Mesodermal cell (in vitro differentiated cells): ENCODE data around the gene SCN5A.

Experiments
- H3K27ac ChIP-seq: 2 replicates; pipeline ENCODE4 v1.7.0; 2013; ENCODE audit warnings: mild to moderate bottlenecking, low read depth, low read length, moderate library complexity; ENCODE audit not compliant: severe bottlenecking
- H3K36me3 ChIP-seq: 2 replicates; pipeline ENCODE4 v1.7.1; 2013; ENCODE audit warnings: mild to moderate bottlenecking, low read length, moderate library complexity; ENCODE audit not compliant: control insufficient read depth, insufficient read depth
- H3K4me1 ChIP-seq: one replicate; pipeline ENCODE4 v1.7.1; 2013; ENCODE audit warnings: mild to moderate bottlenecking, low read length; ENCODE audit not compliant: insufficient read depth, control insufficient read depth, poor library complexity, severe bottlenecking
- H3K4me3 ChIP-seq: 2 replicates; pipeline ENCODE4 v1.7.0; 2013; ENCODE audit warnings: low read length, control low read depth, mild to moderate bottlenecking; ENCODE audit not compliant: insufficient read depth, poor library complexity, severe bottlenecking; ENCODE audit errors: extremely low read depth
- H3K9me3 ChIP-seq: 2 replicates; pipeline ENCODE4 v1.7.1; 2013; ENCODE audit warnings: mild to moderate bottlenecking, low read length, moderate library complexity; ENCODE audit not compliant: control insufficient read depth
- WGBS, 2 experiments: methylation state at CpG; one replicate each; pipeline ENCODE4 v1.1.5; 2013; ENCODE audit warnings: missing lambda C conversion rate in 2 of 2; ENCODE audit not compliant: insufficient coverage in 2 of 2; 5-methylcytosine and 5-hydroxymethylcytosine counted together

The SCN5A gene

GRCh38 chr3:38602576-38603250 is 46.8 kb downstream of the SCN5A start:
- Histone ChIP-seq H3K4me3 (no peak overlapping the region), H3K27ac (no peak overlapping the region), H3K36me3 (no peaks in the 10 kb centered on the region), H3K4me1 (no peaks in the 10 kb centered on the region), H3K9me3 (no peaks in the 10 kb centered on the region)
- 86 to 93% methylated on average over 4 of the region's 7 CpGs for WGBS, 2 experiments

- no peaks in the 10 kb centered on the region for H3K36me3 ChIP-seq
- H3K9me3 ChIP-seq = no peaks in the 10 kb centered on the region
- H3K4me1 ChIP-seq = no peaks in the 10 kb centered on the region
- no peak overlapping the region for H3K27ac ChIP-seq
- 78 to 80% methylated on average over 3 of the region's 3 CpGs for WGBS, 2 experiments
- H3K4me3 ChIP-seq = no peak overlapping the region
Measured at GRCh38 chr3:38601956-38602550, 47.4 kb downstream of the SCN5A start.

GRCh38 chr3:38600551-38600950 is 48.9 kb downstream of the SCN5A start:
- Histone ChIP-seq H3K27ac (no peak overlapping the region), H3K9me3 (no peaks in the 10 kb centered on the region), H3K36me3 (no peaks in the 10 kb centered on the region), H3K4me1 (no peaks in the 10 kb centered on the region), H3K4me3 (no peak overlapping the region)
- no CpG with 5 or more reads among the region's 1 CpG for WGBS, 2 experiments

- WGBS, 2 experiments = 95 to 100% methylated on average over 2 of the region's 2 CpGs
- H3K36me3 ChIP-seq = no peaks in the 10 kb centered on the region
- no peaks in the 10 kb centered on the region for H3K4me1 ChIP-seq
- H3K4me3 ChIP-seq = no peak overlapping the region
- H3K27ac ChIP-seq = no peak overlapping the region
- no peaks in the 10 kb centered on the region for H3K9me3 ChIP-seq
Measured at GRCh38 chr3:38599886-38600285, 49.6 kb downstream of the SCN5A start.

GRCh38 chr3:38598791-38599190 is 50.7 kb downstream of the SCN5A start:
- WGBS, 2 experiments = 92 to 95% methylated on average over 11 of the region's 13 CpGs
- Histone ChIP-seq H3K9me3 (no peaks in the 10 kb centered on the region), H3K27ac (no peak overlapping the region), H3K4me3 (no peak overlapping the region), H3K4me1 (no peaks in the 10 kb centered on the region), H3K36me3 (no peaks in the 10 kb centered on the region)

- H3K27ac ChIP-seq = no peak overlapping the region
- H3K36me3 ChIP-seq = no peaks in the 10 kb centered on the region
- H3K4me3 ChIP-seq = no peak overlapping the region
- H3K4me1 ChIP-seq = no peaks in the 10 kb centered on the region
- no peaks in the 10 kb centered on the region for H3K9me3 ChIP-seq
- WGBS, 2 experiments = 93 to 96% methylated on average over 10 to 12 of the region's 12 CpGs
Measured at GRCh38 chr3:38597502-38598060, 51.9 kb downstream of the SCN5A start.

- H3K27ac ChIP-seq = no peak overlapping the region
- H3K4me1 ChIP-seq = no peaks in the 10 kb centered on the region
- no peaks in the 10 kb centered on the region for H3K9me3 ChIP-seq
- H3K4me3 ChIP-seq = no peak overlapping the region
- no peaks in the 10 kb centered on the region for H3K36me3 ChIP-seq
- no CpG with 5 or more reads among the region's 6 CpGs for WGBS, 2 experiments
Measured at GRCh38 chr3:38595393-38595792, 54.1 kb downstream of the SCN5A start.

- 88 to 90% methylated on average over 2 of the region's 2 CpGs for WGBS, 2 experiments
- Histone ChIP-seq H3K36me3 (no peaks in the 10 kb centered on the region), H3K4me1 (no peaks in the 10 kb centered on the region), H3K27ac (no peak overlapping the region), H3K9me3 (no peaks in the 10 kb centered on the region), H3K4me3 (no peak overlapping the region)
Measured at GRCh38 chr3:38590521-38590920, 59.0 kb downstream of the SCN5A start.

- Histone ChIP-seq H3K4me3 (no peak overlapping the region), H3K9me3 (no peaks in the 10 kb centered on the region), H3K27ac (no peak overlapping the region), H3K4me1 (no peaks in the 10 kb centered on the region), H3K36me3 (no peaks in the 10 kb centered on the region)
- 82 to 84% methylated on average over 15 to 18 of the region's 20 CpGs for WGBS, 2 experiments
Measured at GRCh38 chr3:38588995-38589937, 60.2 kb downstream of the SCN5A start.

- no peak overlapping the region for H3K27ac ChIP-seq
- no peak overlapping the region for H3K4me3 ChIP-seq
- H3K36me3 ChIP-seq = no peaks in the 10 kb centered on the region
- WGBS, 2 experiments = 53 to 67% methylated on average over 5 to 10 of the region's 10 CpGs
- H3K4me1 ChIP-seq = no peaks in the 10 kb centered on the region
- H3K9me3 ChIP-seq = no peaks in the 10 kb centered on the region
Measured at GRCh38 chr3:38588371-38588971, 61.0 kb downstream of the SCN5A start.
